Measurements from ENCODE around the gene FCN3.

The FCN3 gene

GRCh38 chr1:27346991-27347624 is 27.5 kb downstream of the FCN3 start:
- no peak for DNase-seq (ENCODE audit: low read depth, low spot score)

GRCh38 chr1:27346357-27346756 is 28.3 kb downstream of the FCN3 start:
- no peak for DNase-seq (ENCODE audit: low read depth, low spot score)
- H3K4me3 ChIP-seq (ENCODE audit: low read length): no peak overlapping the region

More at GRCh38 chr1:27346991-27347624, 27.5 kb downstream of the FCN3 start:
- no peak overlapping the region for H3K4me3 ChIP-seq (ENCODE audit: low read length)

GRCh38 chr1:27345272-27345671 is 29.4 kb downstream of the FCN3 start:
- no peak for DNase-seq (ENCODE audit: low read depth, low spot score)
- H3K4me3 ChIP-seq (ENCODE audit: low read length): no peak overlapping the region

- DNase-seq (ENCODE audit: low read depth, low spot score): no peak
- peak overlapping the region; percentile 85 for H3K4me3 ChIP-seq (ENCODE audit: low read length)
These were observed 31.0 kb downstream of the FCN3 start for GRCh38 chr1:27343639-27344025.

DNA sequence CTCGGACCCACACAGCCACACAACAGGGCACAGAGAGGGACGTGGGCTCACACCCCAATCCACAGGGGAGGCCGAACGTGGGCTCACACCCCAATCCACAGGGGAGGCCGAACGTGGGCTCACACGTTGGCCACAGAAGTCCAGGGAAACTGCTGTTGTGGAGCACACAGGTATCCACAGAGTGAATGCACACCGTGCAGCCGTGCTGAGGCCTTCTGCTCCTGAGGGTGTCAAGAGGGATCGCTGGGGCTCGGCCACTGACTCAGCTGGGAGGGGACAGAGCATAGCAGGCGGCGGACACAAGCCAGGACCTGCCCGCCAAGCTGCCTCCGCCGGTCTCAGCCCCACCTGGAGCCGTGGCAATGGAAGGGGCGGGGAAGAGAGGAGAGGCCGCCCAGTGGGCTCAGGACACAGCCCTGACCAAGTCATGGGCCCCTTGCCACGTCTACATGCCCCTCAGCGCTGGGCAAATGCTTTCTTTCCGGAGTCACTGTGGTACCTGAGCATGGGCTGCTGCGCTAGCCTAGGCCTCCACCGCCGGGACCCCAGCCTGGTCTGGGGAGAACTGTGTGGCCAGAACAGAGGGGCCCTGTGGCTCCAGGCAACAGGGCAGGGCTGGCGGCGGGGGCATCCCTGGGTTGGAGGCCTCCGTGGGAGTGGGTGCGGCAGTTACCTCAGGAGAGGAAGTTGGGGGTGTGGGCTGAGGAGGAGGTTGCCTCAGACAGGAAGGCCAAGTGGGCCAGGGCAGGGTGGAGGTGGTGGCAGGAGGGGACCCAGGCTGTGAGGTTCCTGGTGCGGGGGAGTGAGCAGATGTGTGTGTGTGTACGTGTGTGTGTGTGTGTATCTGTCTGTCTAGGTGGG is 31.6 kb downstream of the FCN3 start:
- peak; percentile 80 for DNase-seq (ENCODE audit: low read depth, low spot score)
- H3K4me3 ChIP-seq (ENCODE audit: low read length): peak overlapping the region; percentile 85

DNA sequence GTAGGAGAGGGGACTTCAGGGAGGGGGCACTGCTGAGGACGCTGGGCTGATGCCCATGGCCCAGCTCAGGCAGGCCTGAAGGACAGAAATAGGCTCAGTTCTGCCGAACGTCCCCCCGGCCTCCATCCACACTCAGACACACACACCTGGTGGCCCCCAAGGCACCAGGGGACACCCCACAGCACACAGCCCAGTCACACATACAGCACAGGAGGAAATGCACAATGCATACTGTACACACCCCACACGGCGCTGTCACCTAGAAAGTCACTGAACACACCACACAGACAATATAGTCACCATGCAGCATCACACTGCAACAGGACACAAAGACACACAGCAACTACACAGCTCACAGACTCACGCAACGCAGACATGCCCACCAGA is 32.2 kb downstream of the FCN3 start:
- peak; percentile 32 for DNase-seq (ENCODE audit: low read depth, low spot score)
- H3K4me3 ChIP-seq (ENCODE audit: low read length): peak overlapping the region; percentile 85

DNA sequence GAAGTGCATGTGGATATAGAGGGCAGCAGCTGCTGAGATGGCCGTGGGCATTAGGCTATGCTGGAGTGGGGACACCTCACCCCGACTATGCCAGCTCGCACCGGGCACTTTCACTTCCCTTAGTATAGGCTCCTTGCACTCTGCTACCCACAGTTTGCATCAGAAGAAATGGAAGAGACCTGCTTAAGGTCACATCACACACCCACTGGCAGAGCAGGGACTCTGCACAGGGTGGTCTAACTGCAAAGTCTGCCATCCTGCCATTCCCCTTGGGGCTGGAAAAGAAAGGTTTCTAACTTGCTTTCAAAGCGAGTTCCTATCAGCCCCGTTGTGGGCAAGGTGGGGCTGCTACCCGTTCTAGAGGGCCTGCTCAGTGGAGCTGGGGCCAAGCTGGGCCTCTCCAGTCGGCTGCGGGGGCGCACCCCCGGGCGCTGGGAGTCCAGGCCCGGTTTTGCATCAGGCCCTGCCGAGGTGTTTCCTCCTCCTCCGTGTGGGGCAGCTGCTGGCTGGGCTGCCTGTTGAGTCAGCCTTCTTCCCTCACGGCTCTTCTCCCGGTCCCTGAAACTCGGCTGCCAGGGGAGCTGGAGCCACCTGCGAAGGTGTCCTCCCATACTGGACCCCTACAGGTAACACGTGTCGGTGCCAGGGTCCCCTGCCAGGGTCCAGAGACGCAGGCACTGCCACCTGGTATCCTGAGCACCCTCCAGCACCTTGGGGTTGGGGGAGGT is 32.9 kb downstream of the FCN3 start, which contains the start of gene SYTL1:
SYTL1 (plus strand) TSS at position 498 of the 728 bp plus-strand sequence. CDS start 3,313 bp downstream, outside the sequence.
- peak within 1 kb of the TSS; percentile 85 for H3K4me3 ChIP-seq (ENCODE audit: low read length)
- DNase-seq (ENCODE audit: low read depth, low spot score): peak; percentile 68

- no peak overlapping the region for H3K4me3 ChIP-seq (ENCODE audit: low read length)
- no peak for DNase-seq (ENCODE audit: low read depth, low spot score)
These were observed 35.4 kb downstream of the FCN3 start for GRCh38 chr1:27339213-27339612.

DNA sequence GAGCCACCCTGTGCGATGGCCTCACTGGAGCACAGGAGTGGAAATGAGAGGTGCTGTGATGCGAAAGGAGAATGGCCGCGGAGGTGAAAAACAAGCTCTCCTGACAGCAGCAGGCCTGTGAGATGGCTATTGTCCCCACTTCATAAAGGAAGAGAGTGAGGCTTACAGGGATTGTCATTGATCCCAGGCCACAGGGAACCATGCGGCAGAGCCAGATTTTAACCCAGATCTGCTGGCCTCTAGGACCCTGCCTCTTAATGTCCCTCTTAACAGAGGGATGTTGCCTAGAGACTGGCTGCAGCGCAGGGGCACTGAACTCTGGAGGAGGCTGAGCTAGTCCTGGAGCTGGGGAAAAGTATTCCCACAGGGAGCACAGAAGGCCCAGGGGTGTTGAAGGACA is 35.9 kb downstream of the FCN3 start:
- DNase-seq (ENCODE audit: low read depth, low spot score): no peak
- H3K4me3 ChIP-seq (ENCODE audit: low read length): no peak overlapping the region

DNA sequence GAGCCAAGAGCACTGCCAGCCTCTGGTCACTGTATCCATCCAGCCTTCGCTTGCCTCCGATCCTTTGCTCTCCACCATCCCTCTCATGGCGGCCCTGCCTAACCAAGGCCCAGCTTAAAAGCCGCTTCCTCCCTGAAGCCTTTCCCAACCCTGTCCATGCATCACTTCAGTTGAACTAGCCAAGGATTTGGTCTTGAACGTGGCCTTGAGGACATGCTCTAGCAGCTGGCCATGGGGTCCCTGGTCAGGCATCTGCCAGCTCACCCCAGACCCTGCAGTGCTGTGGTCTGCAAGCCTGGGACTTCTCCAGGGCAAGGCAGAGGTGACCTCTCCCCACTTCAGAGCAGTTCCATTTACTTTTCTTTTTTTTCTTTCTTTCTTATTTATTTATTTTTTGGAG is 37.9 kb downstream of the FCN3 start:
- DNase-seq (ENCODE audit: low read depth, low spot score): no peak
- H3K4me3 ChIP-seq (ENCODE audit: low read length): no peak overlapping the region

GRCh38 chr1:27335506-27336422 is 38.9 kb downstream of the FCN3 start:
- no peak overlapping the region for H3K4me3 ChIP-seq (ENCODE audit: low read length)
- no peak for DNase-seq (ENCODE audit: low read depth, low spot score)

GRCh38 chr1:27333717-27334279 is 40.8 kb downstream of the FCN3 start:
- DNase-seq (ENCODE audit: low read depth, low spot score): no peak
- H3K4me3 ChIP-seq (ENCODE audit: low read length): no peak overlapping the region

DNA sequence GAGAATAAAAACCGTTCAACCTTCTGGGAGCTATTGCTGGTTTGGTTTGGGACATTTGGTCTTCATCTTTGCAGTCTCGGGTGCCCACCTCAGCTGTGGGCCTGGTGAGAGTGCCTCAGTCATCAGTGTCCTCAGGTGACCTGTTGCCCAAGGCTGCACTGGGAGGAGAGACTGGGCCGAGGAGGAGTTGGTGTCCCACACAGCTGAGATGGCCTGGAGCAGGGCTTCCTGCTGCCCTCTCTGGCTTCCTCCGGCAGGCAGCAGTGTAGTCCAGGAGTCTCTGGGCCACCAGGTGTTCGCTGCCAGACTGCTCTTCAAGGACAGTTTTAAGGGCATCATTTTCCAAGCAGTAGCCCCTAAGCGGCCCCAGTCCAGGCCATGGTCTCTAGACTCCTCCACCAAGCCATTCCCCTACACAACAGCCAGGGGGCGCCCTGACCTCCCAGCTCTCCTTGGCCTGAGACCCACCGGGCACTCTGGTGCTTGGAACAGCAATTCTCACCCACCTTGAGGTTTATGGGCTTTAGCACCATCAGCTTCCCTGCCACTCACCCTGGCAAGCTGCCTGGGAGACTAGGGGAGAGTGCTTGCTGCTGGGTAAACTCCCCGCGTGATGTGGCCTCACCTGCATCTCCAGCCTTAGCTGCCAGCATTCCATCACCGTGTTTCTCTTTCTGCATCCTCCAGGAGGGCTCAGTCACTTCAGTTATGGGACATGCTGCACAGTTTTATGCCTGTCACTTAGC is 41.9 kb downstream of the FCN3 start:
- no peak for DNase-seq (ENCODE audit: low read depth, low spot score)
- H3K4me3 ChIP-seq (ENCODE audit: low read length): no peak overlapping the region

DNA sequence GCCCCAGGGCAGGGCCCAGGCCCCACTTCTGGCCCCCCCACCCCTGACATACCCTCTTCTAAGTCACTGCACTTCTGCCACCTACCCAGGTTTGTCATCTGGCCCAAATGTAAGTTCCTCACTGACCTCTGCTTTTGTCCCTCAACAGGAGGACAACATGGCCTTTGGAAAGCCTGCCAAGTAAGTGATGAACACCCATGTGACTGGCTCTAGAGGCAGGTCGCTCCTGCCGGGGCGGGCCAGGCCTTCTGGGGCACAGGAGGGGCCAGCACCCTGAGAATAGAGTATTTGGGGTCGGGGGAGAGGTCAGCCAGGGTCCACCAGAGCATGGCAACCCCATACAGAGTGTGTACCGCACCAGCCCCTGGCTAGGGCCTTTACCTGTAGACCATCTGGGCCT is 42.7 kb downstream of the FCN3 start:
- no peak overlapping the region for H3K4me3 ChIP-seq (ENCODE audit: low read length)
- no peak for DNase-seq (ENCODE audit: low read depth, low spot score)

DNA sequence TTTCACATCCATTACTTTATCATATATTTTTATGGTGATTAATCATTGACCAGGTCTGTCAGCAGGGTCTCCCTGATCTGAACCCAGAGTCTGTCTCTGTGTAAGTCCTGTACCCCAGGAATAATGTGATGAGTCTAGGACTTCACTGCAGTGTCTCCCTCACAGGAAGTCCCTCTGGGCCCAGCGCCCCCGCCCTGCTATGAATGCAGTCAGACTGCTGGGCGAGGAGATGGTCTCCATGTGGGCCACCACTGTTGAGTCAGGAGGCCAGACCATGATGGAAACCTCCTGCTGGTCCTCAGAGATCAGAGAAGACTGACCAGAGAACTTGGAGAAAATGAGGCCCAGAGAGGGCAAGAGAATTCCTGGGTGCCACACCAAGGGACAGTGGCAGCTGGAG is 43.2 kb downstream of the FCN3 start:
- no peak for DNase-seq (ENCODE audit: low read depth, low spot score)
- no peak overlapping the region for H3K4me3 ChIP-seq (ENCODE audit: low read length)

GRCh38 chr1:27330786-27331185 is 43.8 kb downstream of the FCN3 start:
- no peak for DNase-seq (ENCODE audit: low read depth, low spot score)
- H3K4me3 ChIP-seq (ENCODE audit: low read length): no peak overlapping the region

GRCh38 chr1:27327964-27328363 is 46.7 kb downstream of the FCN3 start:
- H3K4me3 ChIP-seq (ENCODE audit: low read length): no peak overlapping the region
- DNase-seq (ENCODE audit: low read depth, low spot score): no peak

DNA sequence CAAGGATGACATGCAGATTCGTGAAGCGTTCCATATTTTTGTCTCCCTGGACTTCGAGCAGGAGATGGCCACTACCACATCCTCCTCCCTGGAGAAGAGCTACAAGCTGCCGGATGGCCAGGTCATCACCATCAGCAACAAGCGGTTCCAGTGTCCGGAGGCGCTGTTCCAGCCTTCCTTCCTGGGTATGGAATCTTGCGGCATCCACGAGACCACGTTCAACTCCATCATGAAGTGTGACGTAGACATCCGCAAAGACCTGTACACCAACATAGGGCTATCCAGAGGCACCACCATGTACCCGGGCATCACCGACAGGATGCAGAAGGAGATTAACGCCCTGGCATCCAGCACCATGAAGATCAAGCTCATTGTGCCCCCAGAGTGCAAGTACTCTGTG is 49.3 kb downstream of the FCN3 start:
- H3K4me3 ChIP-seq (ENCODE audit: low read length): no peak overlapping the region
- no peak for DNase-seq (ENCODE audit: low read depth, low spot score)
